HepG2 (cell line): ENCODE measurements around the gene TMEM198. TPM values are rescaled to one million over a fixed set of nuclear protein-coding genes. Genes with fewer than 3 reads are reported as not detected.
A peak's percentile ranks its signal among the peaks of the same experiment; 100 is the strongest.

Experiments used
- CC2D1A ChIP-seq: sonication (generic); formaldehyde crosslinking; IDR thresholded peaks from 2 replicates; pipeline ENCODE4 v1.8.1; 2023; ENCODE audit warnings: mild to moderate bottlenecking, missing genetic modification reagents
- CHD4 ChIP-seq: fragments of 200-600 bp; sonication (generic); IDR thresholded peaks from 2 replicates; pipeline ENCODE4 v1.7.0; 2017; ENCODE audit warnings: mild to moderate bottlenecking, low read length, borderline replicate concordance
- ETS1 ChIP-seq: sonication (generic); formaldehyde crosslinking; IDR thresholded peaks from 2 replicates; pipeline ENCODE4 v1.4.0; 2020; ENCODE audit warnings: missing genetic modification reagents
- ETV6 ChIP-seq: sonication (generic); formaldehyde crosslinking; conservative IDR thresholded peaks from 2 replicates; pipeline ENCODE4 v1.4.0; 2020; ENCODE audit warnings: missing genetic modification reagents
- GRHL1 ChIP-seq: sonication (generic); formaldehyde crosslinking; conservative IDR thresholded peaks from 2 replicates; pipeline ENCODE4 v1.8.0; 2022; ENCODE audit warnings: missing genetic modification reagents
- HHEX ChIP-seq: IDR thresholded peaks from 2 replicates; pipeline ENCODE4 v1.6.1; 2016; ENCODE audit warnings: control low read depth
- HINFP ChIP-seq: sonication (generic); formaldehyde crosslinking; IDR thresholded peaks from 2 replicates; pipeline ENCODE4 v1.4.0; 2020; ENCODE audit warnings: low read depth, mild to moderate bottlenecking, missing genetic modification reagents
- HNRNPL ChIP-seq: fragments of 200-400 bp; formaldehyde crosslinking; IDR thresholded peaks from 2 replicates; pipeline ENCODE4 v1.6.1; 2017; ENCODE audit warnings: mild to moderate bottlenecking, low read depth, low read length
- MED13 ChIP-seq: sonication (generic); formaldehyde crosslinking; IDR thresholded peaks from 2 replicates; pipeline ENCODE4 v1.5.0; 2020; ENCODE audit warnings: missing genetic modification reagents
- MTA1 ChIP-seq: sonication (generic); formaldehyde crosslinking; IDR thresholded peaks from 2 replicates; pipeline ENCODE4 v1.4.0; 2020; ENCODE audit warnings: missing genetic modification reagents, mild to moderate bottlenecking, borderline replicate concordance
- NONO ChIP-seq, 2 experiments: fragments of 450-650 bp in 1 of 2; sonication (generic) in 1 of 2; formaldehyde crosslinking in 1 of 2; IDR thresholded peaks in 1 of 2; conservative IDR thresholded peaks in 1 of 2; 2 replicates each; pipeline versions ENCODE4 v1.6.1 to v1.8.0; 2017 to 2022; ENCODE audit warnings: mild to moderate bottlenecking in 1 of 2, missing genetic modification reagents in 1 of 2, moderate library complexity in 1 of 2
- PAWR ChIP-seq: sonication (generic); formaldehyde crosslinking; IDR thresholded peaks from 2 replicates; pipeline ENCODE4 v1.4.0; 2020; ENCODE audit warnings: missing genetic modification reagents, mild to moderate bottlenecking, borderline replicate concordance
- PLSCR1 ChIP-seq: sonication (generic); formaldehyde crosslinking; IDR thresholded peaks from 2 replicates; pipeline ENCODE4 v1.5.0; 2020; ENCODE audit warnings: missing genetic modification reagents, mild to moderate bottlenecking, borderline replicate concordance
- POLR2AphosphoS2 ChIP-seq: IDR thresholded peaks from 2 replicates; pipeline ENCODE4 v1.6.1; 2011; ENCODE audit warnings: low read depth, low read length, improper control_type of control experiment
- RNF2 ChIP-seq: fragments of 450-650 bp; conservative IDR thresholded peaks from 2 replicates; pipeline ENCODE4 v1.6.1; 2016; ENCODE audit warnings: low read depth
- YEATS2 ChIP-seq: sonication (generic); formaldehyde crosslinking; IDR thresholded peaks from 2 replicates; pipeline ENCODE4 v1.4.0; 2020; ENCODE audit warnings: missing genetic modification reagents, borderline replicate concordance
- ZBTB39 ChIP-seq: sonication (generic); formaldehyde crosslinking; IDR thresholded peaks from 2 replicates; pipeline ENCODE4 v1.5.0; 2020; ENCODE audit warnings: missing genetic modification reagents
- ZKSCAN8 ChIP-seq: IDR thresholded peaks from 2 replicates; pipeline ENCODE4 v1.6.1; 2016; ENCODE audit warnings: borderline replicate concordance, missing genetic modification reagents, missing compliant biosample characterization
- ZNF143 ChIP-seq: sonication (generic); formaldehyde crosslinking; IDR thresholded peaks from 2 replicates; pipeline ENCODE4 v1.4.0; 2020; ENCODE audit warnings: missing genetic modification reagents
- ZNF317 ChIP-seq: sonication (generic); formaldehyde crosslinking; IDR thresholded peaks from 2 replicates; pipeline ENCODE4 v1.5.0; 2020; ENCODE audit warnings: mild to moderate bottlenecking, missing genetic modification reagents
- ZNF839 ChIP-seq: sonication (generic); formaldehyde crosslinking; IDR thresholded peaks from 2 replicates; pipeline ENCODE4 v1.4.0; 2020; ENCODE audit warnings: missing genetic modification reagents, mild to moderate bottlenecking, borderline replicate concordance
- ZSCAN25 ChIP-seq: sonication (generic); formaldehyde crosslinking; IDR thresholded peaks from 2 replicates; pipeline ENCODE4 v1.8.0; 2022; ENCODE audit warnings: mild to moderate bottlenecking, missing genetic modification reagents
- polyA plus RNA-seq, 8 experiments: library from polyadenylated mRNA; depleted of rRNA in 3 of 8; stranded (reverse) in 7 of 8; unstranded in 1 of 8; fragments of >200 nt; fragmentation: Illumina TruSeq in 4 of 8; extraction: Trizol in 4 of 8; gene quantifications; 2 replicates each; pipeline versions ENCODE4 v1.2.1 to v1.2.3, GENCODE V29; 2011 to 2016; ENCODE audit warnings: low read depth in 4 of 8, missing spikeins in 1 of 8, mixed read lengths in 1 of 8; ENCODE audit not compliant: insufficient read depth in 1 of 8
- total RNA-seq, 5 experiments: library from RNA; depleted of rRNA; stranded (reverse); fragments of >200 nt; fragmentation: Illumina TruSeq; extraction: Trizol; gene quantifications; 2 replicates each; pipeline ENCODE4 v1.2.3, GENCODE V29; 2016; ENCODE audit warnings: low read depth in 1 of 5

The TMEM198 gene
- total and polyA plus RNA-seq, 2 of the 13 experiments (the other 11 are each of a cell fraction or from before 2014, with no cell fraction given) = 17.3 to 23.5 TPM

- TF ChIP-seq PLSCR1 (CRISPR knock-in tag) = no peak
- TF ChIP-seq RNF2 = peak; percentile 46; the same call in 1 of the 2 replicates
- TF ChIP-seq ZNF143 (CRISPR knock-in tag) = no peak
- no peak for TF ChIP-seq CC2D1A (CRISPR knock-in tag)
- no peak for TF ChIP-seq HINFP (CRISPR knock-in tag)
- TF ChIP-seq PAWR = no peak
- TF ChIP-seq YEATS2 (CRISPR knock-in tag) = no peak
- TF ChIP-seq ZNF839 (CRISPR knock-in tag) = no peak
- no peak for TF ChIP-seq POLR2AphosphoS2
- TF ChIP-seq CHD4 = no peak
- TF ChIP-seq GRHL1 (CRISPR knock-in tag) = no peak
- TF ChIP-seq ZBTB39 = 0 out of 2 replicates have a peak, but pooled peaks have one; percentile 39
- peak; percentile 98 for TF ChIP-seq ZSCAN25 (CRISPR knock-in tag)
- no peak for TF ChIP-seq ETV6
- TF ChIP-seq ZNF317 = no peak
- 0 out of 2 replicates have a peak, but pooled peaks have one; percentile 32 for TF ChIP-seq MTA1 (CRISPR knock-in tag)
- TF ChIP-seq ZKSCAN8 (CRISPR knock-in tag) = no peak
- TF ChIP-seq ETS1 (CRISPR knock-in tag) = no peak
- TF ChIP-seq HNRNPL = no peak
- no peak for TF ChIP-seq NONO (IDR thresholded peaks at IDR 0.05)
- no peak; the same call in 1 of the 2 replicates for TF ChIP-seq NONO (CRISPR knock-in tag; conservative IDR thresholded peaks at IDR 0.05)
- no peak for TF ChIP-seq MED13 (CRISPR knock-in tag)
- no peak for TF ChIP-seq HHEX (CRISPR knock-in tag)
Measured at GRCh38 chr2:219530048-219530963, 13.5 kb upstream of the TMEM198 start (continued).
